ENCODE measurements around the gene IRF7.
"Not testable (repeated sequence)": the region's sequence is repeated elsewhere in the genome, so short reads cannot be mapped to it uniquely, and the experiment has no call there.

Gene IRF7

DNA sequence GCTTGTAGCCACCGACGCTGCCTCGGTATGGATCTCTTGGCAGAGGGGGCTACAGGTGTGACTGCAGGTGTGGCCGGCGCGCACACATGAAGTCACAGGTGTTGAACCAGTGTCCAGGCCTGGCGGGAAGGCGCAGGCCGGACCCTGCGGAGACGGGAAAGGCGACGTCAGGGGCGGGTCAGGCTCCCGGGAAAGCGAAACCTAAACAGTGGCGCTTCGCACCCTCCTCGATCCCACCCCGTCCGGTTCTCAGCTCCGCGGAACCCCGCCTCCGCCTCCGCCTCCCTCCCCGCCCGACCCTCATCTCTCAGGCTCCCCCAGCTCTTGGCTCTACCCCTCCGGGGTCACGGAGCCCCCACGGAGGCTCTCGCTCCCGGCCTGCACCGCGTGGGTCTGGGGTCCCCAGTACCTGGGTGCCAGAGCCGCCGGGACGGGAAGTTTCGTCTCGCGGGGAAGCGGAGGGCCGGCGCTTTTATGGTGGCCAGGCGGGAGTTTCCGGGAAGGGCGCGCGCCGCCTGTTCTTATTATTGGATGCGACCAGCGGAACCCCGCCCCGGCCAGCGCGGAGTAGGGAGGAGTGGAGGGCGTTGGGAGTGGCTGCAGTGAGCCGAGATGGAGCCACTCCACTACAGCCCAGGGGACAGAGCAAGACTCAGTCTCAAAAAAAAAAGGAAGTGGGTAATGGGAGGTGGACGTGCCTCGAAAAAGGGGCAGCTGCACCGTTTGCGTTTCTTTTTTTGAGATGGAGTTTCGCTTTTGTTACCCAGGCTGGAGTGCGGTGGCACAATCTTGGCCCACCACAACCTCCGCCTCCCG is at the start of gene IRF7:
TSS of gene IRF7 (minus strand) at position 447 of the 816 bp plus-strand sequence. CDS start 586 bp downstream, outside the sequence.
- DNase-seq: peak; percentile 36

DNA sequence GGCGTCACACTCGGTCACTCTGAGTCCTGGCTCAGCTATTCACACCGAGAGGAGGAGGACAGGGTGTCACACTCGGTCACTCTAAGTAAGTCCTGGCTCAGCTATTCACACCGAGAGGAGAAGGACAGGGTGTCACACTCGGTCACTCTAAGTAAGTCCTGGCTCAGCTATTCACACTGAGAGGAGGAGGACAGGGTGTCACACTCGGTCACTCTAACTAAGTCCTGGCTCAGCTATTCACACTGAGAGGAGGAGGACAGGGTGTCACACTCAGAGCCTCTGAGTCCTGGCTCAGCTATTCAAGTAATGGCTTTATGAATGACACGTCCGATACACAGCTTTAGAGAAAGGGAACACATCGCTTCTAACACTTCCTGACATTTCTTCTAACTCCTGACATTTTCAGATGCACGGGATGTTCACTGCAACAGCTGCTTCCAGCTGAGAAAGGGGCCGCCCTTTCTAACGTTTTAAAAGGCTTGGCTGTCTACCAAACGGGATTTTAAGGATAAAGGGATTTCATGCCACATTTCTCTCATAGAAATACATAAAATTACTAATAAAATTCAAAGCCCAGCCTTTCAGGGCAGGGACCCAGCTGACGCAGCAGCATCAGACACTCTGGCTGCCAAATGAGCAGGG is 49.4 kb upstream of the IRF7 start:
- DNase-seq: no peak

DNA sequence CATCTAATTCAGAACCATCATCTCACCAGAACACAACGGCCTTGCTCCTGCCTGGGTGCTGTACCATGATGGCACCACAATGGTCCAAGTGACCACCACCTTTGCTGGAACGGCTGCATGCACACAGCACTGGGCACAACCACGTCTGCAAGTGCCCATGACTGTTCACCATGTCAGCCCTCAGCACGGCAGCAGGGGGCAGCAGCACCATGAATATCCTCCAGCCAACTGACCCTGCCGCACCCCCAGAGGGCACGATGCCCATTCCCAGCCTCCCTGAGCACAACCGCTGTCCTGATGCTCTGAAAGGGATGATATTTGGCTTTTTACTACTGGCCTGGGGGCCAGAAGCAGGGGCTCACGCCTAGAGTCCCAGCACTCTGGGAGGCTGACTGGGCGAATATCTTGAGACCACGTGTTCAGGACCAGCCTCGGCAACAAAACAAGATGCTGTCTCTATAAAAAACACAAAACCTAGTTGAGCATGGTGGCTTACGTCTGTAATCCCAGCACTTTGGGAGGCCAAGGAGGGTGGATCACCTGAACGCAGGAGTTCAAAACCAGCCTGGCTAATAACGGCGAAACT is 47.0 kb upstream of the IRF7 start:
- no peak for DNase-seq

DNA sequence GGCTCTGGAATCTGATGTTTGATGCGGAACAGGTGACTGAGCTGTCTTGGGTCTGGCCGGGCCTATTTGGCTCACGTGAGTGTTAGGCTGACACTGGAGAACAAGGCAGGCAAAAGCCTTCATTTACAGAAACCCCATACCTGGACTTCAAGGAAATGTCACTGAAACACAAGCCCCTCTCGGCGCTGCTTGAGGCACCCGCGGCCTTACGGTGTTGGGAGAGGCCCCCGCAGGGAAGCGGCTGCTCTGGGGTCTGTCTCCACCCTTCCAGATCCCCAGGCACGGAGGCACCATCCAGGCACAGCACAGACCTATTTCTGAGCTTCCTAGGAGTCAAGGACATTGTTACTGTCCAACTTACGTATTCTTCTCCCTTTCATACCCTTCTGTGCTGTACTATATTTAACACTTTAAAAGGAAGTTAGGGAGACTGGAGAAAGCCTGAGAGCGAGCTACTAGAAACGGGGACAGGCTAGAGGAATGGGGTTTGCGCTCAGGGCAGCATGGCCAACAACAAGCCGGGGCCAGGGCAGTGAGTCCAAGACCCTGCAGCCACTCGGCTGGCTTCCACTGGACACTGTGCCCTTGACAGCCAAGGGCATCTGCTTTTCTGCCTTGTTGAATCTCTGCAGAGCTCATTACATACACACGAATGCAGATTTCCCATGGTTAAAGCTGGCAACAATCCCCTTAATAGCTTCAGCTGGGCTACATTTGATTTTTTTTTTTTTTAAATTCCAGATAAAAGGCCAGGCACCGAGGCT is 45.1 kb upstream of the IRF7 start:
- DNase-seq: no peak

DNA sequence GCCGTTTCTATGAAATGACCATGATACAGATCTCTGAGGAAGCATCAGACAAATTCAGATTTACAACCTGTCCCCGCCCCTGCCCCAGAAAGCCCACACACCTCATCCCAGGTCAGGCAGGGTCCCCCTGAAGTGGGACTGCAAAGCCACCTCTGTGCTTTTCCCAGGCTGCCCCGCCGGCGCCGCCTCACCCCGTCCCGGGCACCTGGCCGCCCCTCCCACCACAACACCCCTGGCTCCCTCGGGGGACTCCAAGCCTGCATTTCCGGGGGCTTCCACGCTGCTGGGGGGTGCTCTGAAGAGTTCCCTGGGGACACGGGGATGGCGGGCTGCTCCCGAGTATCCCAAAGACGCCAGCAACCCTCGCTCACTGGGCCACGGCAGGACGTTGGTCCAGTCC is 44.5 kb upstream of the IRF7 start:
- DNase-seq: no peak

DNA sequence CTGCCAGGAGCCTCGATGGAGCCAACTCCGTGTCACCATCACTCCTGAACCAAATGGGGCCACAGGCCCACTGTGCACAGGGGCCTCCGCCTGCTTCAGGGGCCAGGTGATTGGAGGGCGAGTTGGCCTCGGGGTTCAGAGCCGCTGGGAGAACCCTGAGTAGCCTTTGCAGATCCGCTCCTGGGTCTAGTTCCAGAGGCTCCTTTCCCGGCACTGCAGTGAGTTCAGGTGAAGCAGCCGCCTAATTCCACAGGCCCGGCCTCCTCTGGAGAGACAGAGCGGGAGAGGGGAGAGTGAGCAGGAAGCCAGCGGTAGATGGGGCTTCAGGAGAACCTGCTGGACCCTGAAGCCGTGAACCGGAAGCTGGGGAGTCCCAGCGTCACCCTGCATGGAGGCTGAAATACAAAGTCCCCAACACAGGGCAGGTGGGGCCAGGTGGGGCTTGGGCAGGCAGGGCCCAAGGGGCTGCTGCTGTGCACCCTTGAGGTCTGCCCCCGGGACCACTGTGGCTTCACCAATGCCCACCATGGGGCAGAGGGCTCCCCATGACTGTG is 43.9 kb upstream of the IRF7 start:
- DNase-seq: no peak

DNA sequence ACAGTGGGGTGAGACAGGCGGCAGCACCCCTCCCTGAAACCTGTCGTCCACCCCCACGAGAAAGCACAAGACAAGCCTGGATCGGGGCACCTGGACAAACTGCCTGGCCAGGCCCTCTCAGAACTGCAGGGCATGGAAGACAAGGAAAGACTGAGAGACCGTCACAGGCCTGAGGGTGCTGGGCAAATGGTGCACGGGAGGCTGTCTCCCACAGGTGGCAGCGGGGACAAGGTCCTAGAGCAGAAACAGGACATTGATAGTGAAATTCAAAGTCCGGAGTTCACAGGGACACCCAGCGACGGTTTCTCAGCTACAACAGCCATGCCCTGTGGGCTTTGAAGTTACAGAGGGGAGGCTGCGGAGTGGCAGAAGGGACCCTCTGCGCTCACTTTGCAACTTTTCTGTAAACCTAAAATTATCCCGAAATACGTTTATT is 42.0 kb upstream of the IRF7 start:
- no peak for DNase-seq

DNA sequence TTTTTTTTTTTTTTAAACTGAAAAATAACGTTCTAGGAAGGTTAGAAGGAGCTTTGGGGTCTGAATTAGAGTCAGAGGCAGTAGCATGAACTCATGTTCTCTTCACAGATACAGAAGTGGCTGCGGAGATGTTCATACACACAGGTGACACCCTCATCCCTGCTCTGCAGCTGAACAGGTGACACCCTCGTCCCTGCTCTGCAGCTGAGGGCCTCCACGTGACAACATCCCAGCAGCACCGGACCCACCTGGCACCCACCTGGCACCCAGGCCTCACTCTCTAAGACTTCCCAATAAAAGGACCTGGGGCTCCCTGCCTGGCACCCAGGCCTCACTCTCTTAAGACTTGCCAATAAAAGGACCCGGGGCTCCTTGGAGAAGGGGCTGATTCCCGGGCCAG is 41.1 kb upstream of the IRF7 start:
- no peak for DNase-seq

DNA sequence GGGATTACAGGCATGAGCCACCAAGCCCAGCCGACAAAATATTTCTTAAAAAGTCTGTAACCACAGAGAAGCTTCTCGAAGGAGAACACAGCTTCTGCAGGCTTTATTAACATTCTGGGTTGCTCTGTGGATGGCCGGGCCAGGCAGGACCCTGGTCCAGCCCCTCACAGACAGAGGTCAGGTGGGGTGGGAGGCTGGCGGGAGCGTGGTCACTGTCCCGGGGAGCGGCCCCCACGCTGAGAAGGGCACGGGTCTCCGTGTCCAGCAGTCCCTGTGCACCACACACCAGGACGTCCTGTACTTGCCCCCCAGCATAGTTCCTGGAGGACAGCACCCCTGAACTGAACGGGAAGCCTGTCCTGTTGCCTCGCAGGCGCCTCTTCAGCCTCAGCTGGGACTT is 40.7 kb upstream of the IRF7 start:
- DNase-seq: no peak

DNA sequence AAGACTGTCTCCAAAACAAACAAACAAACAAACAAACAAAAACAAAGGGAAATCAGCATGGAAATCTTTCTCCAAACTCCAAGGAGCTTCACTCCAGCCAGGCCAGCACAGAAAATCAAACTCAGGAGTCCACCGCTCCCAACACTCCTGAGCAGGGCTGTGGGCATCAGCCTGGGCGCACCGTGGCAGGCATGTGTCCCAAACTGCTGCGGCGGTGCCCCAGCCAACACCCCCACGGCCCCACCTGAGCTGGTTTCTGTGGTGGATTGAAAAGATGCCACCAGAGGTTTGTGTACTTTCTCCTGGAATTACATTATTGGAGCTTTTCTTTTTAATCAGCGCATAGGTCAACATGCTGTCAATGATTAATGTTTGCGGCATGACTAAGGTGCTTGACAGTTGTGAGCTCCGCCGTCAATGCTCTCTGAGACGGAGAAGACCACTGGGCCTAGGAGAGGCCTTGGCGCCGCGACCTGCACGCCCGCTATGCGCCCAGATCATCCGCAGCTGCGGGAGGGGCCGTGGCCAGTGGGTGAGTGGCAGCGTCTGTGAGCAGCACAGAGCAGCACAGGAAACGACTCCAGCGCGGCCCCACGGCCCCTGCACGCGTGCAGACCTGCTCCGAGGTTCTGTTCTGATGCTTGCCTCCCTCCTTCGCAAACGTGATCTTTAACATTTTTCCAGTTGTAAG is 39.4 kb upstream of the IRF7 start:
- no peak for DNase-seq

DNA sequence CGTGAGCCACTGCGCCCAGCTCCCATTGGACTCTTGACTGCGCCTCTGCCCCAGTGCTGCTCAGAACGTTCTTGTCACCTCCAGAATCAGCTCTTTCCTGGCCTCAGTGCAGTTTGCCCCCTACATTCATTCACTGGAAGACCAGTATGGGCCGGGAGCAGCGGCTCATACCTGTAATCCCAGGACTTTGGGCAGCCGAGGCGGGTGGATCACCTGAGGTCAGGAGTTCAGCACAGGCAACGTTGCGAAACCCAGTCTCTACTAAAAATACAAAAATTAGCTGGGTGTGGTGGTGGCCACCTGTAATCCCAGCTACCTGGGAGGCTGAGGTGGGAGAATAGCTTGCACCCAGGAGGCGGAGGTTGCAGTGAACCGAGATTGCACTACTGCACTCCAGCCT is 38.7 kb upstream of the IRF7 start:
- DNase-seq: not testable (repeated sequence)

DNA sequence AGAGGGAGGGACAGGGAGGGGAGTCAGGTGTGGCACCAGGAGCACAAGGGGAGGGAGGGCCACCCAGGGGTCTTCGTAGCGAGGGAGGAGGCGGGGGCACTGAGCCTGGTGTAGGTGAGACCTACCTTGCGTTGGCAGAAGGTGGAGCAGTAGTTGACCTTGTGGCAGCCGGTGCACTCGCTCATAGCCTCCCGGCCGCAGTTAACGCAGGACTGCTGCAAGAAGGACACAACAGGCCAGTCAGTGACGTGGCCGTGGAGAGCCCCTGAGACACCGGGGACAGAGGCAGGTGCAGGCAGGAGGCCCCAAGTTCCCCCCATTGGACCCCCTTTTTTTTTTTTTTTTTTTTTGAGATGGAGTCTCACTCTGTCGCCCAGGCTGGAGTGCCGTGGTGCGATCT is 38.1 kb upstream of the IRF7 start:
- no peak for DNase-seq

DNA sequence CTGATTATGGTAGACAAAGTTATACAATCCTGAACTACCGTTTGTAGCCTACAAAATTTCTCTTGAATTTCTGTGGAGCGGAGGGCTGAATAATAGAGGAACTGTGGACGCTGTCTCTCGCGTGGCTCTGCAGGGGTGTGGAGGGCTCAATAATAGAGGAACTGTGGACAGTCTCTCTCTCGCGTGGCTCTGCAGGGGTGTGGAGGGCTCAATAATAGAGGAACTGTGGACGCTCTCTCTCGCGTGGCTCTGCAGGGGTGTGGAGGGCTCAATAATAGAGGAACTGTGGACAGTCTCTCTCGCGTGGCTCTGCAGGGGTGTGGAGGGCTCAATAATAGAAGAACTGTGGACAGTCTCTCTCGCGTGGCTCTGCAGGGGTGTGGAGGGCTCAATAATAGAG is 37.4 kb upstream of the IRF7 start:
- not testable (repeated sequence) for DNase-seq

DNA sequence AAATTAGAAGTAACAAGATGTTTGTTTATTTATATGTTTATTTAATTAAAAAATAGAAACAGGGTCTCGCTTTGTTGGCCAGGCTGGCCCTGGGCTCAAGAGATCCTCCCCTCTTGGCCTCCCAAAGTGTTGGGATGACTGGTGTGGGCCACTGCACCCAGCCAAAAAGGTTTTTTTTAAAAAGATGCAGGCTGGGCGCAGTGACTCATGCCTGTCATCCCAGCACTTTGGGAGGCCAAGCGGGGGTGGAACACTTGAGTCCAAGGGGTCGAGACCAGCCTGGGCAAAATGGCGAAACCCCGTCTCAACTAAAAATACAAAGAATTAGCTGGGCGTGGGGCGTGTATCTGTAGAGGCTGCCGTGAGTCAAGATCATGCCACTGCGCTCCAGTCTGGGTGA is 34.7 kb upstream of the IRF7 start:
- no peak for DNase-seq

DNA sequence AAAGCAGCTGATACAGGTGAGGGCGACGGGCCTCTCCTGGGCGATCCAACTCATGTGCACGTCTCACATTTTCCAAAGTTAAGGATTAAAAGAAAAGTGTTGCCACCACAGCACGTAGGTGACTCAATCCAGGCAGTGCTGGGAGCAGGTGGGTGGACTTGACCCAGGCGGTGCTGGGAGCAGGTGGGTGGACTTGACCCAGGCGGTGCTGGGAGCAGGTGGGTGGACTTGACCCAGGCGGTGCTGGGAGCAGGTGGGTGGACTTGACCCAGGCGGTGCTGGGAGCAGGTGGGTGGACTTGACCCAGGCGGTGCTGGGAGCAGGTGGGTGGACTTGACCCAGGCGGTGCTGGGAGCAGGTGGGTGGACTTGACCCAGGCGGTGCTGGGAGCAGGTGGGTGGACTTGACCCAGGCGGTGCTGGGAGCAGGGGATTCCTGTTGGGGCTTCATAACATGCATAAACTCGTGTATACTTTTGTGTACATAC is 32.0 kb upstream of the IRF7 start:
- DNase-seq: not testable (repeated sequence)

DNA sequence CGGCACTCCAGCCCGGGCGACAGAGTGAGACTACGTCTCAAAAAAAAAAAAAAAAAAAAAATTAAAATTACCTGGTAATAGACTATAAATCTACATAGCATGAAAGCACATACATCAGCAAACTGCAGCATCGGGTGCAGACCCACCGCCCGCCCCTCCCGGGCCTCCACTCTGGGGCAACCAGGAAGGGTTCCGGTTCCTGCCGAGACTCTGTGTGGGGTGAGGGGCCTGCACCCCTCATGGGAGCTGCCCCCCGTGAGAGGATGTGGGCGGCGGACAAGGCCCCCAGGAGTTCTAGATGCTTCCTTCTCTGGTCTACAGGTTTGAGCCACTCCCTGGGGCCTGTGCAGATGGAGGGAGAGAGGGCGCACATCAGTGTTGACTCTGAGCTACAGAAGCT is 30.5 kb upstream of the IRF7 start:
- no peak for DNase-seq

DNA sequence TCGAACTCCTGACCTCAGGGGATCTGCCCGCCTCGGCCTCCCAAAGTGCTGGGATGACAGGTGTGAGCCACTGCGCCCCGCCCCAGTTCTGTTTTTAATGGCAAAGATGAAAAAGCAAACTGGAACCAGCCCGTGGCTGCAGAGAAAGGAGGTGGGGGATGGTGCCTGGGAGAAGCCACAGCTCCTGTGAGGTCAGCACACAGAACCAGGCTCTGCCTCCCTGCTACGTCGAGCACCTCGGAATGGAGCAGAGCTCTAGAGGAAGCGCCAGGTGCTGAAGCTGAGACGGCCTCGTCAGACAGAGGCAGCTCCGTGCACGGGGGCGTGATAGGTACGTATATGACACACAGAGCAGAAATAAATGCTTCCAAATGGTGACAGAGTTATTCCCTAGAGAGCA is 29.8 kb upstream of the IRF7 start:
- no peak for DNase-seq

DNA sequence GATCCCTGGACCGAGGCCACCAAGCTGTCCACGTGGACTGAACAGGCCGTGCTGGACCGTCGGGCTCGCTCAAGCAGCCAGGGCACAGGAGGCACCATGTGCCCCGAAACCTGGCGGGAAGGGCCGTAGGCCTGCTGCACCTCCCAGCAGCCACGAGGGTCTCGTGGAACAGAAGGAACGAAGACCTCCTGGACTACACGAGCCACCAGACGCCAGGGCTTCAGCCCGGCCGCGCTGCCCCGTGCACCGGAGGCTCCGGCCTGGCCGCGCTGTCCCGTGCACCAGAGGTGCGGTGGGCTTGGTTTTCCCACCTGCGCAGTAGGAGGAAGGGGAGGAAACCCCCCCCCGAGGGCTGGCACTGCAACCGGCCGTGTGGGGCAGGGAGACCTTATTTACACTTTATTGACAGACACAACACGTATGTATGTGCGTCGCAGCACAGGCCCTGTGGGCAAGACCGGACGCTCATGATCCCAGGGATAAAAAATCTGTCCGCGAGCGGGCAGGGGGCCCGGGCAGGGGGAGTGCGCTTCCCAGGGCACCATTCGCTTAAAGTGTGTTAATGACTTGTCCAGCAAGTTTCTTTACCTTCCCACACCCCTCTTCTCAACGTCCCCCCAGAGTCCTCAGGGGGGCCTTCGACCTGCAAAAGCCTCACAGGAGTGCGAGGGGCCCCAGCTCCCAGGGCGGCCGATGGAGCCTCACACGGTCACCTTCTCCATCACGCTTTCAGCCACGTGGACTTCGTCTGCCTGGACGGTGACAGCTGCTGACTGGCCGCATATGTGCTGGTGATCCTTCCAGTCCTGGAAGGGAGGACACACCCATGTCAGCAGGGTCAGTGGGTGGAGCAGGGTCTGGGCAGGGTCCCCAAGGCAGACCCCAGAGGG is 28.3 kb upstream of the IRF7 start:
- DNase-seq: no peak

DNA sequence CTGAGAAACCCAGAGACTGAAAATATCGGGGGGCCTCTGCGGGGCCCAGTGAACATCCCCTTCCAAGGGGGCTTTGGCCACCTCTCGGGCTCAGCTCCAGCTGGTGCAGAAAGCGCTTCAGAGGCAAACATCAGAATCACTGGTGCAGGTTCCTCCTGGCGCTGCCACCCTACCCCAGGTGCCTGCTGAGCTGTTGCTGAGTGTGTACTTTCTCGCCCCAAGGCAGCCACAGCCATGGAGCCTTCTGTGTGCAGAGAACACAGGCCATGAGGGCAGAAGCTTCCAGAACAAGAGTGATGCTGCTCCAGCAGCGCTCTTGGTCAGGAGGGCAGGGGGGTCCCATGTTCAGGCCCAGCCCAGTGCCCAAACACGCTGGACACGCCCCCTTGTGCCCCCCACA is 27.6 kb upstream of the IRF7 start:
- DNase-seq: no peak

DNA sequence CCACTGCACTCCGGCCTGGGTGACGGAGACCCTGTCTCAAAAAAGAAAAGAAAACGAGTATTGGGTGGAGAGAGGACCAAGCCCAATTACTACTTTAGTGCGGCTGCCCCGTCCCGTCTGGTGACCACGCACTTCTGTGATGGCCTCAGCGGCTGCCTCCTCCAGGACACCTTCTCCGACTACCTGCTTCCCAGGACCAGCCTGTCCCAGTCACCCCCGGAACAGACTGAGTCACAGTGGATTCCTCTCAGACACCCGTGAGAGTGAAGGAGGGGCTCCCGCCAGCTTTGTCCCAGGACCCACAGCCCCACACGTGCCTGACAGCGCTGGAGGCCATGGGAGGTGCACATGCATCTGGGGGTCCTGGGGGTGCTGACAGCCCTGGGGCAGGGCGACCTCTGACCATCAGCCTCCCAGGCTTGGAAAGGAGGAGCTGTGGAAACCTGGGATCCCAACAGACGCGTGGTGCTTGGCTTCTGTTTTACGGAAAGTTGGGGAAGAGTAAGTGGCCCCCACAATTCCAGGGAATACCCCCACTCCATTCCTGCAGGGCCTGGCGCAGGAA is 26.1 kb upstream of the IRF7 start:
- DNase-seq: no peak

All from GOT3 (cell line).